ENCODE data around the gene SNORC.

The SNORC gene

GRCh38 chr2:232927793-232928550 lies 57.9 kb downstream of the SNORC start:
- DNase-seq: no peak

Measured in activated CD8-positive, alpha-beta memory T cell treated with anti-CD3 and anti-CD28 coated beads for 24 hours (primary cell).